Dedifferentiated amniotic fluid mesenchymal stem cell (primary cell): ENCODE data around the gene TMEM115.
A peak's percentile ranks its signal among the peaks of the same experiment; 100 is the strongest.

ENCODE experiments used
- DNase-seq: peaks from one replicate; pipeline ENCODE4 v3.0.0-alpha.2; 2016; ENCODE audit errors: extremely low spot score

The TMEM115 gene, protein sequence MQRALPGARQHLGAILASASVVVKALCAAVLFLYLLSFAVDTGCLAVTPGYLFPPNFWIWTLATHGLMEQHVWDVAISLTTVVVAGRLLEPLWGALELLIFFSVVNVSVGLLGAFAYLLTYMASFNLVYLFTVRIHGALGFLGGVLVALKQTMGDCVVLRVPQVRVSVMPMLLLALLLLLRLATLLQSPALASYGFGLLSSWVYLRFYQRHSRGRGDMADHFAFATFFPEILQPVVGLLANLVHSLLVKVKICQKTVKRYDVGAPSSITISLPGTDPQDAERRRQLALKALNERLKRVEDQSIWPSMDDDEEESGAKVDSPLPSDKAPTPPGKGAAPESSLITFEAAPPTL

DNA sequence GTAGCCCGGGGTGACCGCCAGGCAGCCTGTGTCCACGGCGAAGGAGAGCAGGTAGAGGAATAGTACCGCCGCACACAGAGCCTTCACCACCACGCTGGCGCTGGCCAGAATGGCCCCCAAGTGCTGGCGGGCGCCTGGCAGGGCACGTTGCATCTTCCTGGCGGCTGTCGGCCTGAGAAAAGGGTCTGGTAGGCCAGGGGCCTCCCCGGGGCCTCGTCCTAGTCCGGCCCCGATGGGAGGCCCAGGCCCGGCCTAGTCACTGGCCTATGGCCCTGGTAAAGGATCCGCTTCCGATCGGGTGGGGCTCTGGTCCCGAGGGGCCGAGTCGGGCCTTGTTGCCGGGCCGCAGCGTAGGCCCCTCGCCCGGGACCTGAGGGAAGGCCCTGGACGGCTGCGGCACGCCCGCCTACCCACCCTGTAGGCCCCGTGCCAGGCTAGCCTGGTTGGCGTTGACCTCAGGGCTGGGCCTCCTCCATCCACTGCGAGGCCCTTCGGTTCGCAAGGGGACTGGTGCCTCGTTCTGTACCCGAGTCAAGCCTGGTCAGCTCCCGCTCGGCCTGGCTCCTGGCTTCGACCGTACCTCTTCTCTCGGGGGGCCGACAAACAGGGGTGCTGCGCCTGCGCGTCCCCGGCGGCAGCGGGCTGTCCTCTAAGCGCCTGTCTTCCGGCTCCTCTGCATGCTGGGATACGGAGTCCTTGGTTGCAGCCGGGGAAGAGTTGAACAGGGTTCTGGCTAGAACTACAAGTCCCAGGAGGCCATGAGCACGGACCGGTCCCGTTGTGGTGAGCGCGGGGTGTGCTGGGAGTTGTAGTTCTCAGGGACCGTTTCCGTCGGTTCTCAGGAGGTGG is at the start of gene TMEM115:
Gene TMEM115 (minus strand): TSS at position 611 of the 849 bp plus-strand sequence. CDS start 458 bp downstream, at position 153.
- peak; percentile 100 for DNase-seq

DNA sequence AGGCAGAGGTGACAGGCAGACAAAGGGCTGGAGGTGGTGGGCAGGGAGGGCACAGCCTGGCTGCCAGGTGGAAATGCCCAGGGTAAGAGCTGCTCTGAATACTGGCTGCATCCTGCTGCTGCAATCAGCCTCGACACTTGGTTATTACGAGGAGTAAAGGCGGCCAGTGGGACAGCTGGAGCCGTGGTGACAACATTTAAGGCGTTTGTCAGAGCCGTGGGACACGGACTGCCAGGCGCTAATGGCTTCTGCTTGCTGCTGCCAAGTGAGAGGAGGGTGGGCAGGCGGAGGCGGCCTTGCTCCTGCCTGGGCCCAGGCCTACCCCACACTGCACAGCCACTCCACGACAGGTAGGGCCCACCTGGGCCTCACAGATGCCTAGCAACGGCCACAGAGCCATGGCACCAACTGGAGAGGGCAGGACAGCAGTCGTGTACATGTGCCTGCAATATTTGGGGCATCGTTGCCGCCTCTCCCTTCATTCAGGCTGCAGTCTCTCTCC is 49.2 kb upstream of the TMEM115 start:
- no peak for DNase-seq

DNA sequence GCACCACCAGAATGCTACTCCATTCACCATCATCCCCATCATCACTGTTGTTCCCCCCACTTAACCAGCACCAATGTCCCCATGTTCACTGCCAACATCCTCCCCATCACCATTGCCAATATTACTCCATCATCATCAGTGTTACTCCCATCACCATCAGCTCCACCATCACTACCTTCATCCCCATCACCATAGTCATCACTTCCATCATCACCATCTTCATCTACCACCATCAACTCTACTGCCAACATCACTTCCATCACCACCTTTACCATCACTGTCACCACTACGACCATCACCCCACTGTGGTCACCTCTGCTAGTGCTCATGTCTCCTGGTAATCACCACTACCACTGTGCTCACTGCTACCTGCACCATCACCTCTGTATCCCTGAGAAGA is 47.2 kb upstream of the TMEM115 start:
- no peak for DNase-seq

DNA sequence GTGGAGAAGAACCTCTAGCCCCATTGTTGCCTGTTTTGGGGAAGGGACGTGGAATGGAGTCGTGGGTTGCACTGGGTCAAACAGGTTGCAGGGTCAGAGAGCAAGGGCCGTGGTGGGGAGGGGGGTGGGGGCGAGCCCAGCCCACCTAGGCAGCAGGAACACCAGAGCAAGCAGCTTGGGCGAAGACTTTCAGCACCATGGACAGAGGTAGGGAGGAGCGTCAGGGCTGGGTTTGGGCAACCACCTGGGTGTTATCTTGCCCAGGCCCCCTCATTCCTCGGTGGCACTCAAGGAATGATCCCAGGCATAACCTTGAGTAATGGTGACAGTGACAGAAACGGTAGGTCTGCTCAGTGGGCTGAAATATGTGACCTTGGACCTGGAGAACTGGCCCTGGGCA is 45.9 kb upstream of the TMEM115 start:
- DNase-seq, result no peak

DNA sequence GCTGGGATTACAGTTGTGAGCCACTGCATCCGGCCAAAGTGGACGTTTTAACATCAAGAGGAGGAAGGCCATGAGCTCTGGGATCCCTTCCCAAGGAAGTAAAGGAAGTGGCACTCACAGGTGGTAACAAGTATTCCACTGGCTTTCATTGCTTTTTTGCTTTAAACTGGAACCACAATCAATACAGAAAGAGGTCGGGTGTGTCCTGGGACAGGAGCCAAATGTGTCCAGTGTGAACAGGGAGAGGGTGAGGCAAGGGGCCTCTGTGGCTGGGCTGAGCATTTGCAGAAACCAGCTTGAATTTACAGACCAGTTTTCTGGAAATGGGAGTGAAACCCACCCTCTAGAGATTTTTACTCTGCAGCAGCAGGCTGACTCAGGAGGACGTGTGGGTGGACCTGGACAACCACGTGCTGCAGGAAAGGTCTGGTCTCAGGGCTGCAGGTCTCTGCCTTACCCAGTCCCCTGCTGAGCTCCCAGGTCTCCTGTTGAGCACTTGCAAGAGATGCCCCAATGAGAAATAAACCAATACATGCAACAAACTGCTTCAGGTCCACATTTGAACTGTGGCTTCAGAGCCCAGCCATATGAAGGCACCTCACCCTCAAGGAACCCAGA is 42.8 kb upstream of the TMEM115 start:
- no peak for DNase-seq

DNA sequence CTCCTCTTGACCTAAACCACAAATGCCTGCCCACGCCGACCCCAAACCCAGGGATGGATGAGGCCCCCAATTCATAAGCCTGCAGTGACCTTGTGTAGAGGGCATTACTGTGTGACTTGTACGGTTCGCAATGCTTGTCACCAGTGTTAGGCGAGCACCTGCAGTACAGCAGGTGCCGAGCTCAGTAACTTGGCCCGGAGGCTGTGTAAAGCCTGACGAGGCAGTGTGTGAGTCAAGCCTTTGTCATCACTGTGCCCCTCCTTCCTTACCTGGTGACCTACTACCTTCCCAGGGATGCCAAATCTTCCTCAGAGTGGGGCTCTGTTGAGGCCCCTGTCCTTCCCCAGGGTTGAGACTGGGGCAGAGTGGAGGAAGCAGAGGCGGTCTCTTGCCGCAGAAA is 37.2 kb upstream of the TMEM115 start:
- no peak for DNase-seq

DNA sequence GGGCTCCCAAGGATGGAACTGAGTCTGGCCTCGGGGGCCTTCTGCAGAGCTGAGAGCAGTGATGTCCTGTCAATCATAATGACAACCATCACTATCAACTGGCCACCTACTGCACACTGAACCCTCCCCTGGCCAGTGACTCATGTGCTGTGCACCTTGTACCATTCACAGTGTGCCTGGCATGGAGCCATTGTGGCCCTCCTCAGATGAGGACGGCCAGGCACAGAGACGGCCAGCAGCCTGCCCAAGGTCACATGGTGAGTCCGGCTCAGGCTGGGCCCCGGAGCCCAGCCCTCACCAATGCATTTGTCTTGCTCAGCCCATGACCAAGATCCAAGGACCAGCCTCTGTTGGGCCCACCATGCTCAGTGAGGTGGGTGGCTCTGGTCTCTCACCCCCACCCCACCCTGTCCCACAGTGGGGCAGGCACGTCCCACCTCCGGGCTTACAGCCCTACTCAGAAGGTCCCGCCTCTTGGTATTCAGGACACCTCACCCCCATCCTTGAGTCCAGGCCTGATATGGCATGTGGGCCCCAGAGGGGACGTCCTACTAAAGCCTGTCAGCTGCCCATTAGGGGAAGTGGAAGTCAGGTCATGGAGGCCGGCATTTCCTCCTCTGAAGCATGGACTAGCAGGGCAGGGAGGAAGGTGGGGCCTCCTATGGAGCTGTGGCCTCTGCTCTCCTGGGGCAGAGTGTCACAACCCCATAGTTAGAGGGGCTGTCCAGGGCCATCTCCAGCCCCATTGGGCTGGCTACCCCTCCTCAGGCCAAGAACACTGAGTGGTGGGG is 35.9 kb upstream of the TMEM115 start:
- DNase-seq, result no peak

DNA sequence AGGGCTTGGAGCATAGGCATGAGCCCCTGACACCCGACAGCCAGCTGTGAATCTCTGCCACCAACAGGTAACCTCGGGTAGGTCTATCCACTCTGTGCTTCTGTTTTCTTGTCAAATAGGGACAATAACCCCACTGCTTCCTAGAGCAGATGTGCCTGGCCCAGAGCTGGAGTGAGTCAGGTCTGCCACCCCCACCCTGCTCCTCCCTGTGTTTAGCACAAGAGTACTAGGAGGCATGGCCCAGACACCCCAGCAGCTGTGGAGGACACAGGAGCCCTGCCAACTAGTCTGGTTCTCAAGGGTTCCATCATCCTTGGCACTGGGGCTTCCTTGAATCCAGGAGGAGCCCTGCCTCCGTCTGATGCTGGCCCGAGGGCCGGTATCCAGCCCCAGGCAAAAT is 33.7 kb upstream of the TMEM115 start:
- no peak for DNase-seq

DNA sequence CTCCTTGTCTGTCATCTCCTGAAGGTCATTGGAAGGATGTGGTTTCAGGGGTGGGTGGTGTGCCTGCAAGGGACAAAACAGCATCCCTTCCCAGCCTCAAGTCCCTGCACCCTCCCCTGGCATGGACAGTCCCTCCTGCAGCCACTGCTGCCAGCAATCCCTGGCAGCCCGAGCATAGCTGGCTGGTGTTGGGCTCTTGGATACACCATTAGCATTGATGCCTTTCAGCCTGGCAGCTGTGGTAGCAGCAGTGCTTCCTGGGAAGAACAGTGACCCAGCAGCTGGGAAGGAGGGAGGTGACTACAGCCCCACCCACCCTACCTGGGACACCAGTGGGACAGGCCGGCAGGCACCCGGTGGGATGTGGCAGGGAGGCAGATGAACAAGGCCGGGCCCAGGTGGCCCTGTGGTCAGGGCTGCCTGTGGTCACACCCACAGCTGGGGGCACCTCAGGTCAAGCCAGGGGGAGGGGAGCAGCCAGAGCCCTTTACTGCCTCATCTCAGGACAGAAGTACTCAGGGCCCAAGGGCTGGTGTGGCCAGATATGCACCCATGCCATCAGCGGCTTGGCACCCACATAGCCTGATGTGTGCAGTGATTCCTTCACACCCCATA is 32.9 kb upstream of the TMEM115 start:
- DNase-seq, result no peak

DNA sequence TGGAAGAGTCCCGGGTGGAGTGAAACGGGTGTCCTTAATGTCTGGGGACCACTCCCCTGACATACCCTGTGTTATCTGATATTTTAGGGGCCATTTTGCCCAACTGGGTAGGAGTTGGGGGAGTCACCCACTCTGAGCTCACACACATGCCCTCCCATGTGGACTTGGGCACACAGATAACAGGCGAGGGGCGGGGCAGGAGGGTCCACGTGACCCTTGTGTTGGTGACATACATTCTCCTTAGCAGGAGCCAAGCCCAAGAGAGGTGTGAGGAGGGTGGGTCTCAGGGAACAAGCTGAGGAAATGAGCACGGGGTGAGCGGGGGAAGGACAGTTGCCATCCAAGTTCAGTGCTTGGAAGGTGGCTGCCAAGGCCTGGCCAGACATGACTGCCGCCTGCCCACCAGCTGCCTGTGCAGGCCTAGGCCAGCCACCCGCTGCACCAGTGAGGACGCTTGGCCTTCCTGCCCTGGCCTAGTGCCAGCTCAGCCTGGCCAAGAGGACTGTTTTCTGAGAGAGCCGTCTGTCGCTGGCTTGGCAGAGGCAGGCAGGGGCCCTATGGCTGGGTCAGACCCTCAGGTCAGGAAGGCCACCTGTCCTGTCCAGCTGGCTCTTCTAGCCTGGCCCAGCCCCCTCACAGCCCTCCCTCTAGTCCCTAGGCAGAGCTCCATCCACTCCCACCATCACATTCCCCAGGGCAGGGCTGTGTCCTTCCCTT is 31.3 kb upstream of the TMEM115 start:
- DNase-seq, result no peak

DNA sequence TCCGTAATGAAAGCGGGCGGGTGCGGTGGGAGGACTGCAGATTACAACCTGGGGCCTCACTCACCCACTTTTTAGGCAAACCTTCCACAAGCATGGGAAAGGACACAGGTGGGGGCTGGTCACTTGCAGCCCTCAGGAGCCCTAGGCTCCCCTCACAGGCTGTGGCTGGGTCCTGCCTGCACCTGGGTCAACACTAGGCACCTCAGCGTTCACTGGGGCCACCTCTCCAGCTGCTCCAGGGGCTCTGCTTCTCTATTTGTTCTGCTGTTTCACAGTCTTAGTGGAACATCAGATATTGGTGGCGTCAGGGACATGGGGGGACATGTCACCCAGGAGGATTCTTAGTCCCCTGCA is 30.1 kb upstream of the TMEM115 start:
- DNase-seq, result no peak

DNA sequence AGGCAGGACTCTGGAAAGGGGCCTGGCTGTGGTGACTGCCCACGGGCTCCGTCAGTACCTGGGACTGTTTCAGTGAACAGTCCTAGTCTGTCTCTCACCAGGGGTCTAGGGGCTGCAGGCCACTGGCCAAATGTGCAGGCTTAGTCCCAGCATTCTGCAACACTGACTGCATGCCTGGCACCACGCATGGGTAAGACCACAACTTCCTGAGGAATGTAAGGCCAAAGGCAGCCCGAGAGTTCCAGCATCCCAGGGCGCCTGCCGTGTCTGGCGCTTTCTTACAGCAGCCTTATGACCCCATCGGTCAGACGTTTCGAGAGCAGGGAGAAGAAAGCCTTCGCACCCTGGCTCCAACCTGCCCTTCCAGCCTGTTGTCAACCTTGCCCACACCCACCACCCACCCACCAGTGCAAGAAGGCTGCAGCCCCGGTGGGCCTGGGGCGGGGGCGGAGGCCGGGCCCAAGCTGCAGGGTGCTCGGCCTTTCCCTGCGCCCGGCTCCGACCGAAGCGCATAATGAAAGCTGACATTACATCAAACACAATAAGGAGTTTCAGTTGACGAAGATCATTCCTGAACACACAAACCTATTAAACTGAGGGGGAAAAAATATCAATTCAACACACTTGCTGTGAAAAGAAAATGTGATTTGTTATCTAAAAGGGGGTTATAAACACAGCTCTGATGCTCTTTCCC is 29.5 kb upstream of the TMEM115 start:
- no peak for DNase-seq

DNA sequence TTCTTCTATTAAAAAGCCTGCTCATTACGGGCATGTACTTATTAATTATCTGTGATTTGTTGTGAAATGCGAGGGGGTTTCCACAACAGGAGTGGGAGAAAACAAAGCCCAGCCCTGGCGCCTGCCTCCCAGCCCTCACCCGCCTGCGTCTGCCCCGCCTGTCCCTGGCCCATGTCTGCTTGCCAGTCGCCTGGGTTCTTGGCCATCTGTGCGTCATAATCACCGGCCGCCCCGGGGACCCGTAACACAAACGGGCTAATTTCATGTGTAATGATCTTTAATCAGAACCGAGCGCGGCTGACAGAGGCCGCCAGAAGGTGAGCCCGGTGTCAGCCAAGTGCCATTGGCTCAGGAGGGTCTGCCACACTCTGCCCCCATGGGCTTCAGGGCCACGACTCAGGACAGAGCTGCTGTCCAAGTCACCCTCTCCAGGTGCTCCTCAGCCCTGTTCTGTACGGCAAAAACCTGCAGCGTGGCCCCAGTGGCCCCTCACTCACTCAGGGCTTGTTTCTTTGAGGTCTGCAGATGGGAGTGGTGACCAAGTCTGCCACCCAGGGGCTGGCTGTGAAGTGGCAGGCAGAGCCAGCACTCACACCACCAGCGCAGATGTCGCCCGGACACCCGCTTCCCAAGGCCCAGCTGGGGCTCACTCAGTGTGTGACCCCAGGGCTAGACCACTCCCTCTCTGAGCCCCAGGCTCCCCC is 28.8 kb upstream of the TMEM115 start:
- DNase-seq, result no peak

DNA sequence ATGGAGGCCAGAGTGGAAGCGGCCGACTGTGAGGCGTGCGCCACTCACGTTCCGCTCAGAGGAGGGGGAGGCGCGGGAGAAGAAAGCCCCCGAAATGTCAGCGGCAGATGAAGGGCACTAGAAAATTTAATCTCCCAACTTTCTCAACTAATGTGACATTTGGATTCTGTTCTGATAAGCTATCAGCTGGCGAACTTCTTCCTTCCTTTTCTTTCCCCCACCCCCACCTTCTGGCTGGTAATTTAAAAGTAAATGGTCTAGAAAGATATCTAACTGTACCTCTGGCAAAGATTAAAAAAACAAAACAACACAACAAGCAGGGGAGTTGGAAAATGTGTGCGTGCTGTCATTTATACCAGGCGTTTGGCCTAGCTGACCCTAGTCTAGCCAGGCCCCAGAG is 26.4 kb upstream of the TMEM115 start:
- no peak for DNase-seq

DNA sequence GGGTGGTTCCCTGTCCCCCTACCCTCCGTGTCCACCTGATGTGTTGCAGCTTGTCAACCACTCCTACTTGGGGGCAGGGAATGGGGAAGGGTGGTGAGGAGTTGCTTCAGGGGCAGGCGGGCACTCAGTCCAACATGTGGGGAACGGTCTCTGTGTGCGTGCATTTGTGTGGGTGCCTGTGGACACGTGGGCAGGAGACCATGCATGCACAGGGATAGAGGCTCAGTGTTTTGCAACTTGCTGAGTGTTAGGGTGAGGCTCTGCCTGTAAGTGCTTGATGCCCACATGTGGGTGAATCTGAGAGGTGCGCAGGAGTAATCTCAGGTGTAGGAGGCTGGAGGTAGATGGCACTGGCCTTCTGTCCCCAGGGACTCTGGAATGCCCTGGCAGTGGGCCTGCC is 24.4 kb upstream of the TMEM115 start:
- no peak for DNase-seq

DNA sequence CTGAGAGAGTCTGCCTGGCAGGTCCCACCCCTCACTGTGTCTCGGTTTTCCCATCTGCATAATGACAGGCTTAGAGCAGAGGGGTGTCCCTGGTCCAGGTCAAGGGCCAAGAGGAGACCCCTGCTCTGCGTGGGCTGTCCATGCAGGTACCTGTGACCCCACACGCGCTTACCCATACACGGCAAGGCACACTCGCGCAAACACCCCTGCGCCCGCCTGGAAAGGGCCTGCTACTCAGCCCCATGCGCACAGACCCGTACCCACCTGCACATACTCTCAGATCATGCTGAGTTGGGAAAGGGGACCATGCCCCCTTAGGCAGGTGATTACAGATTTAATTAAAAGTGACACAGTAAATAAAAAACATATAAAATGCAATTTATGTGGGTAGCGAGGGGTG is 23.4 kb upstream of the TMEM115 start:
- DNase-seq, result no peak

DNA sequence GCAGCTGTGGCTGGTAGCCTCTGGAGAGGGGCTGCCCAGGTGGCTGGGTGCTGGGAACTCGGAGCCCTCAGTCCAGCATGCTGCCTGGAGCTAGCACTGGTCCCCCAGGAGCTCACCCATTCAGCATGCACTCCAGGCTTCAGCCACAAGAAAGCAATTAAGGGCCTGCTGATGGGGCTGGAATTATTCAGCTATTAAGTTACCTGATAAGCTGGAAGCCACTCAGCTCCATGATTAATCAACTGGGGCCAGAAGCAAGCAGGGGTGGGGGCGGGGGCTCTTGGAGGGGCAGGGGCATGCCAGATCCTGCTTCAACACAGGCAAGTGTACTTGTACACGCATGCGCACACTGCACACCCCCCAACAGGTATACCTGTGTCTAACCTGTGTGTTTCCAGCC is 22.1 kb upstream of the TMEM115 start:
- no peak for DNase-seq

DNA sequence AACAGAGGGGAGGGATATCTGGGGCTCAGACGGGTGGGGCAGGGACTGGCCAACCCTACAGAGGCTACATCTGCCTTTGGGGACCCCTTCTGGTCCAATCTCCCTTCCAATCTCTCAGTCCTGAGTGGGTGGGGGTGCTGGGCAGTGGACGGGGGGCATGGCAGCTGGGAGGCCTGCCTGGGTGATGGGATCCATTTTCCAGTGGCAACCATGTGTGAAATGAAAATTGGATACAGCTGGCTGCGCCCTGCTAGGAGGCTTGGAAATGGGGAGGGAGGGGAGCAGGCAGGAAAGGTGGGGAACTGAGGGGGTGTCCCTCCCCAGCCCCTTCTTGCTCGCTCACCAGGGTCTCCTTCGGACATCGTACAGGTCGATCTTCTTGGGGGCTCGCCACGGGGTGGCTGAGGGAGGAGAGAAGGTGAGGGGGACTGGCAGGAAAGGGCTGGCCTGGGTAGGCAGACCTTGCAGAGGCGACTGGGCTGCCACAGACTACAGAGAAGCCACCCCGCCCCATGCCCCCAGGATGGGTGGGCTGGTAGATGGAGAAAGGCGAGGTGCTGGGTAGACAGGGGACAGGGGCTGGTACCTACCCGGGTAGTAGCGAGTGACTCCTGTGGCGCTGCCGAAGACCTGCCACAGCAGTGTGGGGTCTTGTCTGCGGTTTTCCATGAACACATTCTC is 21.2 kb upstream of the TMEM115 start:
- DNase-seq, result no peak

DNA sequence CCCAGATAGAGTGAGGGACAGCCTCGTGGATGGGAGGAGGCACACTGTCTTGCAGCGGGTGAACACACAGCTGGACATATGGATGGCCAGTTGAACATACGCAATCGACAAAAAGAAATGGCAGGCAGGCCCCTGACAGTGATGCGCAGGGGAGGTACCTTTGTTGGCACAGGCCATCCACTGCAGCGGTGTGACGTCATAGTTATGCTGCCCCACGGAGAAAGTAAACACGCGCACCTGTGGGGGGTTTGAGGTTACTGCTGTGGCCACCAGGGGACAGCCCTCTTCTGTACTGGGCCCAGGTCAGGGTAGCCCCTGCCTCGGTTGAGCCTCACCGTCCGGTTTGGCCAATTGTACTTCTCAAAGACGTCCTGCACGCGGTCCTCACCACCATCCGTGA is 19.4 kb upstream of the TMEM115 start:
- DNase-seq, result no peak
